ENCODE measurements around the gene SNRNP25.

The SNRNP25 gene

GRCh38 chr16:38941-39892 lies 14.4 kb upstream of the SNRNP25 start:
- no peak overlapping the region for H3K4me3 ChIP-seq (ENCODE audit: low read depth, low read length)
- TF ChIP-seq CTCF (conservative IDR thresholded peaks at IDR 0.05; ENCODE audit: low read depth, low read length): no peak
- no peak for DNase-seq (ENCODE audit: low read depth)

- no peak overlapping the region for H3K4me3 ChIP-seq (ENCODE audit: low read depth, low read length)
- TF ChIP-seq CTCF (conservative IDR thresholded peaks at IDR 0.05; ENCODE audit: low read depth, low read length): no peak
- no peak for DNase-seq (ENCODE audit: low read depth)
Measured at GRCh38 chr16:41439-42068, 12.1 kb upstream of the SNRNP25 start.

- DNase-seq (ENCODE audit: low read depth): no peak
- TF ChIP-seq CTCF (conservative IDR thresholded peaks at IDR 0.05; ENCODE audit: low read depth, low read length): no peak
- H3K4me3 ChIP-seq (ENCODE audit: low read depth, low read length): no peak overlapping the region
Measured at GRCh38 chr16:42069-42457, 11.6 kb upstream of the SNRNP25 start.

GRCh38 chr16:42691-43090 lies 10.9 kb upstream of the SNRNP25 start:
- no peak for TF ChIP-seq CTCF (conservative IDR thresholded peaks at IDR 0.05; ENCODE audit: low read depth, low read length)
- no peak overlapping the region for H3K4me3 ChIP-seq (ENCODE audit: low read depth, low read length)
- no peak for DNase-seq (ENCODE audit: low read depth)

GRCh38 chr16:43294-43693 lies 10.3 kb upstream of the SNRNP25 start:
- H3K4me3 ChIP-seq (ENCODE audit: low read depth, low read length): no peak overlapping the region
- DNase-seq (ENCODE audit: low read depth): no peak
- TF ChIP-seq CTCF (conservative IDR thresholded peaks at IDR 0.05; ENCODE audit: low read depth, low read length): no peak

GRCh38 chr16:44655-45054 lies 9.0 kb upstream of the SNRNP25 start:
- H3K4me3 ChIP-seq (ENCODE audit: low read depth, low read length): no peak overlapping the region
- no peak for DNase-seq (ENCODE audit: low read depth)
- no peak for TF ChIP-seq CTCF (conservative IDR thresholded peaks at IDR 0.05; ENCODE audit: low read depth, low read length)

Measured in choroid plexus epithelial cell (primary cell).